AG04450 (cell line): Measurements from ENCODE around the gene RPS23. TPM values are rescaled to one million over a fixed set of nuclear protein-coding genes. Genes with fewer than 3 reads are reported as not detected.

ENCODE experiments used
- CTCF ChIA-PET: fragments of 300-600, 350-600 bp; formaldehyde crosslinking; extraction: SDS; loops from one replicate; lab custom pipeline; 2022; ENCODE audit warnings: antibody characterized with exemption, inconsistent platforms; lab: Charles Lee
- POLR2A ChIA-PET: fragments of 350-600 bp; formaldehyde crosslinking; extraction: SDS; loops from one replicate; lab custom pipeline; 2021; ENCODE audit warnings: antibody characterized with exemption, inconsistent platforms; lab: Yijun Ruan, JAX
- DNase-seq: peaks from one replicate; pipeline ENCODE4 v3.0.0-alpha.2; 2011; ENCODE audit warnings: low read depth, low spot score
- H3K27ac ChIP-seq: one replicate; pipeline ENCODE4 v1.5.1; 2012; ENCODE audit warnings: low read depth, low read length, control low read depth
- H3K27me3 ChIP-seq: one replicate; pipeline ENCODE4 v1.6.0; 2012; ENCODE audit warnings: low read length; ENCODE audit not compliant: control insufficient read depth, insufficient read depth
- H3K4me3 ChIP-seq: 2 replicates; pipeline ENCODE4 v1.5.1; 2011; ENCODE audit warnings: mild to moderate bottlenecking, low read depth, low read length, control low read depth
- H3K9me3 ChIP-seq: 2 replicates; pipeline ENCODE4 v1.5.1; 2012; ENCODE audit warnings: low read length; ENCODE audit not compliant: control insufficient read depth, insufficient read depth
- CTCF ChIP-seq: IDR thresholded peaks from 2 replicates; pipeline ENCODE4 v1.5.1; 2011; ENCODE audit warnings: low read depth, low read length, control low read depth, inconsistent platforms
- polyA plus RNA-seq: library from polyadenylated mRNA; depleted of rRNA; stranded (reverse); fragments of >200 nt; gene quantifications from 2 replicates; pipeline ENCODE4 v1.2.3, GENCODE V29; 2011

RPS23 gene
- polyA plus RNA-seq, 1 experiment = 4,398 TPM

DNA sequence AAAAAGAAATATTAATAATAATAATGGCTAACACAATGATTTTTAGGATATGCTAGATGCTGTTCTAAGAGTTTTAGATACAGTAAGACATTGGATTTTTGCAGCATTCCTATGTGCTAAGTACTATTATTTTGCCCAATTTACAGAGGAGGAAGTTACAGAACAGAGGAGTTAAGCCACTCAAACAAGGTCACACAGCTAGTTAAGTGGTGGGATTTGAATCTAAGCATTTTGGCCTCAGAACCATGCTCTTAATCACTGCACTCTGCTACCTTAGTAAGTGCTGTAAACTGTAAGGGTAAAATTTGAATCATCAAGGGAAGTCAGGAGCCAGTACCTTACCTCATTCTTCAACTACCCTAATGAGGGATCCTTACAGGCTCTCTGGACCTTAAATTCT, 25.4 kb downstream of the RPS23 start:
- H3K9me3 ChIP-seq = no peaks in the 10 kb centered on the region
- no peak for TF ChIP-seq CTCF
- DNase-seq = no peak
- CTCF ChIA-PET = no interaction called here
- no peaks in the 10 kb centered on the region for H3K27me3 ChIP-seq
- H3K27ac ChIP-seq = no peak overlapping the region
- POLR2A ChIA-PET = no interaction called here
- H3K4me3 ChIP-seq = no peak overlapping the region

DNA sequence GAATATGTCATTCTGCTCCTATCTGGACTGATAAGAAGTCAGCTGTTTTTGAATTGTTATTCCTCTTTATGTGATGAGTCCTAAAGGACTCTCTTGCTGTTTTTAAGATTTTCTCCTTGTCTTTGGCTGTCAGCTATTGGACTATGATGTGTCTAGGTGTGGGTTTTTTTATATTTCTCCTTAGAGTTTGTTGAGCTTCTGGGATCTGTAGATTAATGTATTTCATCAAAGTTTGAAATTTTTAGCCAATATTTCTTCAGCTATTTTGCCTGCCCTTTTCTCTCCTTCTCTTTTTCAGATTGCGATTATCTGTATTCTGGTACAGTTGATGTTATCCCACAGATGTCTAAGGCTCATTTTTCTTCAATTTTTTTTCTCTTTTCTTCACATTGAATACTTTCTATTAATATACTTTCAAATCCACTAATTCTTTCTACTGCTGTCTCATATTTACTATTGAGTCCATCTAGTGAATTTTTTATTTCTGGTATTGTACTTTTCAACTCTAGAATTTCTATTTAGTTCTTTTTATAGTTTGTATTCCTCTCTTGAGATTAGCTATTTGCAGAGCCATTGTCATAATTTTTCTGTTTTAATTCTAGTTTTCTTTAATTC, 31.1 kb downstream of the RPS23 start:
- no peak for DNase-seq
- Histone ChIP-seq H3K27ac (no peak overlapping the region), H3K9me3 (no peaks in the 10 kb centered on the region), H3K4me3 (no peak overlapping the region), H3K27me3 (no peaks in the 10 kb centered on the region)
- POLR2A ChIA-PET = no interaction called here
- TF ChIP-seq CTCF = no peak
- CTCF ChIA-PET = interaction anchor here (5.2 kb wide), 1 partner anchor 13 kb away, joined by 31 read pairs; no protein-coding TSS in a partner anchor

- Histone ChIP-seq H3K27me3 (no peaks in the 10 kb centered on the region), H3K9me3 (no peaks in the 10 kb centered on the region), H3K4me3 (no peak overlapping the region), H3K27ac (no peak overlapping the region)
- ChIA-PET POLR2A (no interaction called here), CTCF (interaction anchor here (0.9 kb wide), 1 partner anchor 14 kb away, joined by 3 read pairs; no protein-coding TSS in a partner anchor)
- no peak for TF ChIP-seq CTCF
- no peak for DNase-seq
Observed at GRCh38 chr5:82244854-82245635, 33.1 kb downstream of the RPS23 start.

DNA sequence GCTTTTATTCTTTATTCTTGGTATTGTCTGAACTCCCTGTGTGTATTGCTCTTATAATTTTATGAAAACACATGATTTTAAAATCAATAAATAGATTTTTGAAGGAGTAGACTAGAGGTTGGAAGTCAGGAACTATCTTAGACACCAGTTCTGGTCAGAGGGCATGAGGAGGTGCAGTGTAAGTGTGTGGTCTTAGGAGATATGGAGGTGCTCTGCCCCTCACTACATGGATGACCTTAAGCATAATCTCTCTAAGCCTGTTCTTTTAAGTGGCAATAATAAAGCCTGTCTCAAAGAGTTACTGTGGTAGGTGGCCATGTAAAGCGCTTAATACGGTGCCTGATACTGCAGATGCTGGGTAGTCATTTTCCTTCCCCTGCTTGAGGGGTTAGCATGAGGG, 34.0 kb downstream of the RPS23 start:
- Histone ChIP-seq H3K27ac (no peak overlapping the region), H3K4me3 (no peak overlapping the region), H3K9me3 (no peaks in the 10 kb centered on the region), H3K27me3 (no peaks in the 10 kb centered on the region)
- CTCF ChIA-PET = interaction anchor here (2.3 to 2.7 kb wide), 2 partner anchors 15 to 19 kb away, joined by 9 to 20 read pairs; no protein-coding TSS in a partner anchor
- no peak for TF ChIP-seq CTCF
- POLR2A ChIA-PET = no interaction called here
- DNase-seq = no peak

DNA sequence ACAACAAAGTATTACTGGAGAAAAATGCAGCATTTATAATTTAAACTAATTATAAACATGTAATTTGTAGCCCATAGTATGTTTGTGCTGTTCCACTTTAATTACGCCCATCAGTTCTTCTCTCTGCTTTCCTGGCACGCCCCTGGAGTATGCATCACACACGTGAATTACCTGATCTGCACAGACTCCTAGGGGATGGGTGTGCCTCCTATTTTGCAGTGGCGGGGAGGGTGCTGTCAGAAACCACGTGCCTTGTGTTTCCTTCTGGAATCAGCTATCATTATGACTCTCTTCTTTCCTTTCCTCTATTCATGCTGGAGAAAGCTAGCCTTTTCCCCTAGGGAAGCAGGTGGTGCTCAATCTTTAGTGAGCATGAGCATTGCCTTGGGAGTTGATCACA, 43.3 kb downstream of the RPS23 start:
- POLR2A ChIA-PET = no interaction called here
- CTCF ChIA-PET = interaction anchor here (3.2 kb wide), 1 partner anchor 9 kb away, joined by 9 read pairs; no protein-coding TSS in a partner anchor
- no peak overlapping the region for H3K27ac ChIP-seq
- H3K27me3 ChIP-seq = no peaks in the 10 kb centered on the region
- DNase-seq = no peak
- no peak overlapping the region for H3K4me3 ChIP-seq
- TF ChIP-seq CTCF = no peak
- H3K9me3 ChIP-seq = no peaks in the 10 kb centered on the region
